Measurements from ENCODE around the gene FUBP3. TPM values are rescaled to one million over a fixed set of nuclear protein-coding genes. Genes with fewer than 3 reads are reported as not detected.

FUBP3 gene
- polyA plus RNA-seq, 3 donors = 9.5 to 17.3 (median 16.3) TPM

GRCh38 chr9:130563797-130564196 lies 15.6 kb upstream of the FUBP3 start:
- TF ChIP-seq, protein P1, sequence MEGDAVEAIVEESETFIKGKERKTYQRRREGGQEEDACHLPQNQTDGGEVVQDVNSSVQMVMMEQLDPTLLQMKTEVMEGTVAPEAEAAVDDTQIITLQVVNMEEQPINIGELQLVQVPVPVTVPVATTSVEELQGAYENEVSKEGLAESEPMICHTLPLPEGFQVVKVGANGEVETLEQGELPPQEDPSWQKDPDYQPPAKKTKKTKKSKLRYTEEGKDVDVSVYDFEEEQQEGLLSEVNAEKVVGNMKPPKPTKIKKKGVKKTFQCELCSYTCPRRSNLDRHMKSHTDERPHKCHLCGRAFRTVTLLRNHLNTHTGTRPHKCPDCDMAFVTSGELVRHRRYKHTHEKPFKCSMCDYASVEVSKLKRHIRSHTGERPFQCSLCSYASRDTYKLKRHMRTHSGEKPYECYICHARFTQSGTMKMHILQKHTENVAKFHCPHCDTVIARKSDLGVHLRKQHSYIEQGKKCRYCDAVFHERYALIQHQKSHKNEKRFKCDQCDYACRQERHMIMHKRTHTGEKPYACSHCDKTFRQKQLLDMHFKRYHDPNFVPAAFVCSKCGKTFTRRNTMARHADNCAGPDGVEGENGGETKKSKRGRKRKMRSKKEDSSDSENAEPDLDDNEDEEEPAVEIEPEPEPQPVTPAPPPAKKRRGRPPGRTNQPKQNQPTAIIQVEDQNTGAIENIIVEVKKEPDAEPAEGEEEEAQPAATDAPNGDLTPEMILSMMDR (IDR thresholded peaks at IDR 0.05) = no peak
- intact Hi-C loops (cut with micrococcal nuclease) = no loop called here
- Histone ChIP-seq H3K9ac (ENCODE audit: insufficient read depth, low read length, poor library complexity, severe bottlenecking) (no peak overlapping the region), H3K9me3 (replicated peaks in 1 of 2; ENCODE audit: control insufficient read depth in 1 of 2, insufficient read depth in 1 of 2, low read length in 2 of 2) (no peaks in the 10 kb centered on the region), H3K79me2 (ENCODE audit: insufficient read depth, low read length) (no peaks in the 10 kb centered on the region), H3K4me2 (replicated peaks; ENCODE audit: extremely low read depth, low read length, poor library complexity, severe bottlenecking) (no peak overlapping the region), H4K20me1 (ENCODE audit: insufficient read depth, low read length) (no peaks in the 10 kb centered on the region), H2AFZ (ENCODE audit: insufficient read depth, low read depth, low read length, poor library complexity, severe bottlenecking) (no peak overlapping the region), H3K36me3 (replicated peaks in 1 of 2; ENCODE audit: control insufficient read depth in 1 of 2, insufficient read depth in 2 of 2, low read length in 2 of 2) (no peaks in the 10 kb centered on the region), H3K27me3 (ENCODE audit: control insufficient read depth in 2 of 2, insufficient read depth in 2 of 2, low read length in 2 of 2) (no peaks in the 10 kb centered on the region), H3K27ac (ENCODE audit: low read depth in 1 of 2, low read length in 2 of 2) (no peak overlapping the region), H3K4me3 (replicated peaks in 1 of 3; ENCODE audit: low read depth in 2 of 3, low read length in 3 of 3) (no peak overlapping the region), H3K4me1 (ENCODE audit: control insufficient read depth in 1 of 2, insufficient read depth in 2 of 2, low read length in 2 of 2) (no peaks in the 10 kb centered on the region)
- peaks cover 0 to 1% (median 0%) of the 10 kb centered on the region in 7 donors for H3K9me3 Mint-ChIP-seq
- WGBS (ENCODE audit: insufficient coverage) = no CpG with 5 or more reads among the region's 7 CpGs
- no peaks in the 10 kb centered on the region for H3K4me1 Mint-ChIP-seq
- H3K4me3 Mint-ChIP-seq = no peak overlapping the region
- peaks cover 9 to 23% (median 12%) of the 10 kb centered on the region in 3 donors for H3K27me3 Mint-ChIP-seq (ENCODE audit: low read depth in 3 of 3)
- H3K36me3 Mint-ChIP-seq = no peaks in the 10 kb centered on the region
- no peak for DNase-seq
- H3K27ac Mint-ChIP-seq = no peak overlapping the region

GRCh38 chr9:130565792-130566191 lies 13.6 kb upstream of the FUBP3 start:
- no peak overlapping the region for H2AFZ ChIP-seq (ENCODE audit: insufficient read depth, low read depth, low read length, poor library complexity, severe bottlenecking)
- no peaks in the 10 kb centered on the region for H3K27me3 ChIP-seq (ENCODE audit: control insufficient read depth in 2 of 2, insufficient read depth in 2 of 2, low read length in 2 of 2)
- TF ChIP-seq, protein P1 (IDR thresholded peaks at IDR 0.05) = no peak
- H3K79me2 ChIP-seq (ENCODE audit: insufficient read depth, low read length) = no peaks in the 10 kb centered on the region
- Mint-ChIP-seq H3K9me3 (peaks cover 0 to 1% (median 0%) of the 10 kb centered on the region in 7 donors), H3K4me3 (no peak overlapping the region), H3K27ac (no peak overlapping the region), H3K36me3 (no peaks in the 10 kb centered on the region), H3K27me3 (ENCODE audit: low read depth in 3 of 3) (peaks cover 10 to 14% (median 13%) of the 10 kb centered on the region in 3 donors), H3K4me1 (no peaks in the 10 kb centered on the region)
- no peak overlapping the region for H3K27ac ChIP-seq (ENCODE audit: low read depth in 1 of 2, low read length in 2 of 2)
- H3K9me3 ChIP-seq (replicated peaks in 1 of 2; ENCODE audit: control insufficient read depth in 1 of 2, insufficient read depth in 1 of 2, low read length in 2 of 2) = no peaks in the 10 kb centered on the region
- intact Hi-C loops (cut with micrococcal nuclease) = no loop called here
- no peak for DNase-seq
- H3K9ac ChIP-seq (ENCODE audit: insufficient read depth, low read length, poor library complexity, severe bottlenecking) = no peak overlapping the region
- no peaks in the 10 kb centered on the region for H3K4me1 ChIP-seq (ENCODE audit: control insufficient read depth in 1 of 2, insufficient read depth in 2 of 2, low read length in 2 of 2)
- H4K20me1 ChIP-seq (ENCODE audit: insufficient read depth, low read length) = no peaks in the 10 kb centered on the region
- no peaks in the 10 kb centered on the region for H3K36me3 ChIP-seq (replicated peaks in 1 of 2; ENCODE audit: control insufficient read depth in 1 of 2, insufficient read depth in 2 of 2, low read length in 2 of 2)
- no peak overlapping the region for H3K4me2 ChIP-seq (replicated peaks; ENCODE audit: extremely low read depth, low read length, poor library complexity, severe bottlenecking)
- H3K4me3 ChIP-seq (replicated peaks in 1 of 3; ENCODE audit: low read depth in 2 of 3, low read length in 3 of 3) = no peak overlapping the region
- 25% methylated on average over 2 of the region's 3 CpGs for WGBS (ENCODE audit: insufficient coverage)
